Loucy (cell line): ENCODE measurements around the gene SBF2.

Experiments
- EZH2phosphoT487 ChIP-seq: fragments of 200-600 bp; IDR thresholded peaks from 2 replicates; pipeline ENCODE4 v1.6.1; 2018; ENCODE audit warnings: antibody characterized with exemption, mild to moderate bottlenecking, moderate library complexity, borderline replicate concordance
- TF ChIP-seq, protein P1 (sequence below): fragments of 200-600 bp; sonication (generic); conservative IDR thresholded peaks from 2 replicates; pipeline ENCODE4 v1.5.1; 2014; ENCODE audit warnings: mild to moderate bottlenecking, antibody characterized with exemption, low read length

DNA sequence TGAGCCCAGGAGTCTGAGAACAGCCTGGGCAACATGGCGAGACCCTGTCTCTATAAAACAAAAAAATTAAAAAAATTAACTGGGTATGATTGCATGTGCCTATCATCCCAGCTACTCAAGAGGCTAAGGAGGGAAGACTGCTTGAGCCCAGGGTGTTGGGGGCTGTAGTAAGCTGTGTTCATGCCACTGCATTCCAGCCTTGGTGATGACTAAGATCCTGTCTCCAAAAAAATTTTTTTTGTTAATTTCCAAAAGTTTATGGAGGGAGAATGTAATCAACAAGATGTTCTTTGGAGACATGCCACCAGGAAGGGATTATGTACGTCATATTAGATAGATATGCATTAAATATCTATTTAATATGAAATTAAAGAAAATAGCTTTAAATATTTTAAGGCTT is 267.5 kb downstream of the SBF2 start:
- TF ChIP-seq, protein P1, sequence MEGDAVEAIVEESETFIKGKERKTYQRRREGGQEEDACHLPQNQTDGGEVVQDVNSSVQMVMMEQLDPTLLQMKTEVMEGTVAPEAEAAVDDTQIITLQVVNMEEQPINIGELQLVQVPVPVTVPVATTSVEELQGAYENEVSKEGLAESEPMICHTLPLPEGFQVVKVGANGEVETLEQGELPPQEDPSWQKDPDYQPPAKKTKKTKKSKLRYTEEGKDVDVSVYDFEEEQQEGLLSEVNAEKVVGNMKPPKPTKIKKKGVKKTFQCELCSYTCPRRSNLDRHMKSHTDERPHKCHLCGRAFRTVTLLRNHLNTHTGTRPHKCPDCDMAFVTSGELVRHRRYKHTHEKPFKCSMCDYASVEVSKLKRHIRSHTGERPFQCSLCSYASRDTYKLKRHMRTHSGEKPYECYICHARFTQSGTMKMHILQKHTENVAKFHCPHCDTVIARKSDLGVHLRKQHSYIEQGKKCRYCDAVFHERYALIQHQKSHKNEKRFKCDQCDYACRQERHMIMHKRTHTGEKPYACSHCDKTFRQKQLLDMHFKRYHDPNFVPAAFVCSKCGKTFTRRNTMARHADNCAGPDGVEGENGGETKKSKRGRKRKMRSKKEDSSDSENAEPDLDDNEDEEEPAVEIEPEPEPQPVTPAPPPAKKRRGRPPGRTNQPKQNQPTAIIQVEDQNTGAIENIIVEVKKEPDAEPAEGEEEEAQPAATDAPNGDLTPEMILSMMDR: no peak
- TF ChIP-seq EZH2phosphoT487: no peak
